Hematopoietic multipotent progenitor cell (in vitro differentiated cells): ENCODE data around the gene NPAS3. TPM values are rescaled to one million over a fixed set of nuclear protein-coding genes. Genes with fewer than 3 reads are reported as not detected.

Experiments used
- DNase-seq, 3 donors: peaks; one replicate each; pipeline ENCODE4 v3.0.0-alpha.2; 2011 to 2015; ENCODE audit warnings: low read depth in 2 of 3, low spot score in 2 of 3
- total RNA-seq: library from RNA; depleted of rRNA; stranded (reverse); fragments of >200 nt; gene quantifications from one replicate; pipeline ENCODE4 v1.2.3, GENCODE V29; 2012

NPAS3 gene
- total RNA-seq, 1 donor: 0.27 TPM

- peak in 2 of 3 donors; percentile 79 to 84 for DNase-seq
Observed at GRCh38 chr14:33564774-33565630, 626.3 kb downstream of the NPAS3 start.

- DNase-seq: no peak
Observed at GRCh38 chr14:33566082-33566481, 627.4 kb downstream of the NPAS3 start.

GRCh38 chr14:33567023-33567728 is 628.5 kb downstream of the NPAS3 start:
- DNase-seq: no peak

- no peak for DNase-seq
Observed at GRCh38 chr14:33567731-33568130, 629.1 kb downstream of the NPAS3 start.

GRCh38 chr14:33568935-33569579 is 630.4 kb downstream of the NPAS3 start:
- no peak for DNase-seq

GRCh38 chr14:33569821-33570687 is 631.4 kb downstream of the NPAS3 start:
- DNase-seq: no peak

GRCh38 chr14:33570694-33571310 is 632.1 kb downstream of the NPAS3 start:
- DNase-seq: no peak

- no peak for DNase-seq
Observed at GRCh38 chr14:33573301-33573880, 634.7 kb downstream of the NPAS3 start.

GRCh38 chr14:33576014-33576413 is 637.3 kb downstream of the NPAS3 start:
- DNase-seq: no peak

- DNase-seq: no peak
Observed at GRCh38 chr14:33578461-33579216, 640.0 kb downstream of the NPAS3 start.

GRCh38 chr14:33580231-33580749 is 641.6 kb downstream of the NPAS3 start:
- no peak for DNase-seq

- DNase-seq: no peak
Observed at GRCh38 chr14:33580841-33581240, 642.2 kb downstream of the NPAS3 start.

- DNase-seq: no peak
Observed at GRCh38 chr14:33584697-33585096, 646.0 kb downstream of the NPAS3 start.

- no peak for DNase-seq
Observed at GRCh38 chr14:33586806-33587205, 648.1 kb downstream of the NPAS3 start.

- DNase-seq: no peak
Observed at GRCh38 chr14:33587791-33588190, 649.1 kb downstream of the NPAS3 start.

GRCh38 chr14:33588771-33589170 is 650.1 kb downstream of the NPAS3 start:
- no peak for DNase-seq

GRCh38 chr14:33589334-33589733 is 650.7 kb downstream of the NPAS3 start:
- no peak for DNase-seq

GRCh38 chr14:33590891-33591630 is 652.4 kb downstream of the NPAS3 start:
- peak in 1 of 3 donors; percentile 22 for DNase-seq
